ENCODE measurements around the gene ARFGAP3.

DNA sequence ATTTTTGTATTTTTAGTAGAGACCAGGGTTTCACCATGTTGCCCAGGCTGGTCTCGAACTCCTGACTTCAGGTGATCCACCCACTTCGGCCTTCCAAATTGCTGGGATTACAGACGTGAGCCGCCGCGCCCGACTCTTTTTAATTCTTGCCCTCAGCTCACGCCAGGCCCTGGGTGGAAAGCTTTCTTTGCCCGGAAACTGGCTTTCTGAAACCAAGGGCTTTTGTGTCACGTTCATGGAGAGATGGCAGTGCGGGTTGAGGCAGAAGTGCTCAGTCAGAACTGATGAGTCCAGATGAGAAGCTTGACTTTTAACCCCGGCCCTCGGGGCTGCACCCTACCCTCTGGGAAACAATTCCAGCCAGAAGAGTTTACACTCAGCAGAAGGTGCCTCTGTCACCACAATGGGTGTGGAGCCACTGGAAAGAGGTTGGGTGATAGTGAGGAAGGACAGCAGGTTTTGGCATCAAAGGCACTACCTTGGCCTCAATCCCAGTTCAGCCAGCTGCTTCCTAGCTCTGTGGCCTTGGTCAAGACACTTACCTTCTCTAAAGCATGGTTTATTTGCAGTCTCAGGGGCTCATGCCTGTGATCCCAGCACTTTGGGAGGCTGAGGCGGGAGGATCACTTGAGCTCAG is 890 bp upstream of the ARFGAP3 start:
- no peak for TF ChIP-seq EZH2 (IDR thresholded peaks at IDR 0.05; ENCODE audit: insufficient read depth, low read length)
- TF ChIP-seq, protein P1, sequence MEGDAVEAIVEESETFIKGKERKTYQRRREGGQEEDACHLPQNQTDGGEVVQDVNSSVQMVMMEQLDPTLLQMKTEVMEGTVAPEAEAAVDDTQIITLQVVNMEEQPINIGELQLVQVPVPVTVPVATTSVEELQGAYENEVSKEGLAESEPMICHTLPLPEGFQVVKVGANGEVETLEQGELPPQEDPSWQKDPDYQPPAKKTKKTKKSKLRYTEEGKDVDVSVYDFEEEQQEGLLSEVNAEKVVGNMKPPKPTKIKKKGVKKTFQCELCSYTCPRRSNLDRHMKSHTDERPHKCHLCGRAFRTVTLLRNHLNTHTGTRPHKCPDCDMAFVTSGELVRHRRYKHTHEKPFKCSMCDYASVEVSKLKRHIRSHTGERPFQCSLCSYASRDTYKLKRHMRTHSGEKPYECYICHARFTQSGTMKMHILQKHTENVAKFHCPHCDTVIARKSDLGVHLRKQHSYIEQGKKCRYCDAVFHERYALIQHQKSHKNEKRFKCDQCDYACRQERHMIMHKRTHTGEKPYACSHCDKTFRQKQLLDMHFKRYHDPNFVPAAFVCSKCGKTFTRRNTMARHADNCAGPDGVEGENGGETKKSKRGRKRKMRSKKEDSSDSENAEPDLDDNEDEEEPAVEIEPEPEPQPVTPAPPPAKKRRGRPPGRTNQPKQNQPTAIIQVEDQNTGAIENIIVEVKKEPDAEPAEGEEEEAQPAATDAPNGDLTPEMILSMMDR (IDR thresholded peaks at IDR 0.05; ENCODE audit: insufficient read depth, low read depth, low read length): no peak
